ENCODE measurements around the gene IPO8.

Gene IPO8

GRCh38 chr12:30695199-30696102 lies at the start of gene IPO8:
TSS of gene IPO8 (minus strand) at chr12:30695869. CDS start at chr12:30695647, 222 bp downstream.
- peak; percentile 85 for DNase-seq

GRCh38 chr12:30744321-30744720 lies 48.7 kb upstream of the IPO8 start:
- no peaks in the 10 kb centered on the region for H3K79me2 ChIP-seq (ENCODE audit: low read length)
- H3K36me3 ChIP-seq (replicated peaks; ENCODE audit: insufficient read depth, low read length), result no peaks in the 10 kb centered on the region
- DNase-seq, result no peak
- no peaks in the 10 kb centered on the region for H3K9me3 ChIP-seq (replicated peaks; ENCODE audit: insufficient read depth, low read length)
- no peak overlapping the region for H3K27ac ChIP-seq (ENCODE audit: low read length)
- H3K9me2 ChIP-seq (replicated peaks; ENCODE audit: insufficient read depth, low read length), result no peaks in the 10 kb centered on the region
- H2AFZ ChIP-seq (ENCODE audit: low read length), result no peak overlapping the region
- H3K27me3 ChIP-seq (replicated peaks; ENCODE audit: insufficient read depth, low read length), result no peaks in the 10 kb centered on the region
- no peak overlapping the region for H3K4me2 ChIP-seq (ENCODE audit: low read depth, low read length)
- H3K9ac ChIP-seq (ENCODE audit: low read length), result no peak overlapping the region
- H3K4me1 ChIP-seq (ENCODE audit: low read length), result no peaks in the 10 kb centered on the region
- no peaks in the 10 kb centered on the region for H4K20me1 ChIP-seq (ENCODE audit: insufficient read depth, low read length)
- no peak for TF ChIP-seq EZH2 (optimal IDR thresholded peaks at IDR 0.05; ENCODE audit: low read depth, low read length)
- no peak for TF ChIP-seq CTCF (IDR thresholded peaks at IDR 0.05; ENCODE audit: low read length)
- no peak for TF ChIP-seq EZH2phosphoT487 (IDR thresholded peaks at IDR 0.05; ENCODE audit: low read length)
- H3F3A ChIP-seq (ENCODE audit: insufficient read depth, low read length), result no peaks in the 10 kb centered on the region
- no peak overlapping the region for H3K4me3 ChIP-seq (ENCODE audit: low read length)

More at GRCh38 chr12:30695199-30696102, at the start of gene IPO8:
- Histone ChIP-seq H3K9ac (ENCODE audit: low read length) (peak within 1 kb of the TSS; percentile 82), H2AFZ (ENCODE audit: low read length) (peak within 1 kb of the TSS; percentile 99), H3K9me3 (replicated peaks; ENCODE audit: insufficient read depth, low read length) (no peaks in the 10 kb centered on the region), H3K27ac (ENCODE audit: low read length) (peak within 1 kb of the TSS; percentile 24; the same call in 1 of the 2 replicates), H3K36me3 (replicated peaks; ENCODE audit: insufficient read depth, low read length) (no peaks in the 10 kb centered on the region), H3F3A (ENCODE audit: insufficient read depth, low read length) (no peaks in the 10 kb centered on the region), H3K9me2 (replicated peaks; ENCODE audit: insufficient read depth, low read length) (no peaks in the 10 kb centered on the region), H4K20me1 (ENCODE audit: insufficient read depth, low read length) (no peaks in the 10 kb centered on the region), H3K79me2 (ENCODE audit: low read length) (peaks cover 53% of the 10 kb centered on the region), H3K4me2 (ENCODE audit: low read depth, low read length) (peak within 1 kb of the TSS; percentile 87), H3K27me3 (replicated peaks; ENCODE audit: insufficient read depth, low read length) (no peaks in the 10 kb centered on the region), H3K4me3 (ENCODE audit: low read length) (peak within 1 kb of the TSS; percentile 90), H3K4me1 (ENCODE audit: low read length) (peaks cover 15% of the 10 kb centered on the region; the same call in 1 of the 2 replicates)
- TF ChIP-seq EZH2 (optimal IDR thresholded peaks at IDR 0.05; ENCODE audit: low read depth, low read length), result no peak
- peak; percentile 39 for TF ChIP-seq CTCF (IDR thresholded peaks at IDR 0.05; ENCODE audit: low read length)
- TF ChIP-seq EZH2phosphoT487 (IDR thresholded peaks at IDR 0.05; ENCODE audit: low read length), result no peak

GRCh38 chr12:30740274-30740673 lies 44.6 kb upstream of the IPO8 start:
- no peak overlapping the region for H2AFZ ChIP-seq (ENCODE audit: low read length)
- H3K36me3 ChIP-seq (replicated peaks; ENCODE audit: insufficient read depth, low read length), result 0 out of 2 replicates have a peak, but pooled peaks cover 4% of the 10 kb centered on the region
- no peaks in the 10 kb centered on the region for H3K9me3 ChIP-seq (replicated peaks; ENCODE audit: insufficient read depth, low read length)
- H3F3A ChIP-seq (ENCODE audit: insufficient read depth, low read length), result no peaks in the 10 kb centered on the region
- no peak for TF ChIP-seq EZH2 (optimal IDR thresholded peaks at IDR 0.05; ENCODE audit: low read depth, low read length)
- no peak for TF ChIP-seq EZH2phosphoT487 (IDR thresholded peaks at IDR 0.05; ENCODE audit: low read length)
- no peak for TF ChIP-seq CTCF (IDR thresholded peaks at IDR 0.05; ENCODE audit: low read length)
- H4K20me1 ChIP-seq (ENCODE audit: insufficient read depth, low read length), result no peaks in the 10 kb centered on the region
- no peaks in the 10 kb centered on the region for H3K4me1 ChIP-seq (ENCODE audit: low read length)
- no peaks in the 10 kb centered on the region for H3K27me3 ChIP-seq (replicated peaks; ENCODE audit: insufficient read depth, low read length)
- no peak overlapping the region for H3K4me2 ChIP-seq (ENCODE audit: low read depth, low read length)
- DNase-seq, result no peak
- no peak overlapping the region for H3K4me3 ChIP-seq (ENCODE audit: low read length)
- no peaks in the 10 kb centered on the region for H3K9me2 ChIP-seq (replicated peaks; ENCODE audit: insufficient read depth, low read length)
- no peak overlapping the region for H3K9ac ChIP-seq (ENCODE audit: low read length)
- H3K79me2 ChIP-seq (ENCODE audit: low read length), result no peaks in the 10 kb centered on the region
- H3K27ac ChIP-seq (ENCODE audit: low read length), result no peak overlapping the region
